Spleen (tissue), 7 donors: ENCODE data around the gene SLC52A1.

Source experiments
- CTCF ChIP-seq, 11 experiments: fragments of 200-600 bp in 7 of 11; fragments of 450-650 bp in 4 of 11; sonication (generic) in 4 of 11; IDR thresholded peaks in 8 of 11; conservative IDR thresholded peaks in 3 of 11; 1 replicate in 7 of 11; 2 replicates in 4 of 11; pipeline versions ENCODE4 v1.4.0 to v1.8.0; 2016 to 2021; ENCODE audit warnings: antibody characterized with exemption in 11 of 11, inconsistent platforms in 4 of 11, mild to moderate bottlenecking in 1 of 11
- POLR2AphosphoS5 ChIP-seq, 3 donors: sonication (generic); formaldehyde crosslinking; IDR thresholded peaks; one replicate each; pipeline ENCODE4 v1.5.1; 2017; ENCODE audit warnings: antibody characterized with exemption in 3 of 3
- donor health status: DM: no; HTN: no; CAD: no; lungs with moderate emphysema.
- donor health status: DM: no; HTN: no; CAD: no.
- donor health status: DM: no; HTN: no; CAD: no.

GRCh38 chr17:4998027-4998731 lies 37.0 kb downstream of the SLC52A1 start:
- no peak for TF ChIP-seq CTCF (IDR thresholded peaks at IDR 0.05 in 8 of 11, conservative IDR thresholded peaks at IDR 0.05 in 3 of 11)
- TF ChIP-seq POLR2AphosphoS5 (IDR thresholded peaks at IDR 0.05), result peak; percentile 36 to 69 (median 64)
